ENCODE results near the gene P4HB.
"Not testable (repeated sequence)": the region's sequence is repeated elsewhere in the genome, so short reads cannot be mapped to it uniquely, and the experiment has no call there.

P4HB gene

DNA sequence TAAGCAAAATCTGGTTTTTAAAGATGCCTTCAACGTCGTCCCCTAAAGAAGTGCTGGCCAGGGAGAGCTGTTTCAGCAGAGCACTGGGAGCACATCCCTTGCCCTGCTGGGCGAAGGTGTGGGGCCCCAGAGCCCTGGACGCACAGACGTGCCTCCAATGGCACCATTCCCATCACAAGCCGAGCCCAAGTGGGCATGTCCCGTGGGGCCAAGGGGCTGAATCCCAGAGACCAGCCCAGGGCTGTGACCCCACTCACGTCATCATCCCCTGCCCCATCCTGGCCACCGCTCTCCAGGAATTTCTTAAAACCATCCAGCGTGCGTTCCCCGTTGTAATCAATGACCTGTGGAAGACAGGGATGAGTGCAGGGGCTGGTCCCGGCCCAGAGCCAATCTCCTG is 15.4 kb downstream of the P4HB start:
- DNase-seq: no peak

DNA sequence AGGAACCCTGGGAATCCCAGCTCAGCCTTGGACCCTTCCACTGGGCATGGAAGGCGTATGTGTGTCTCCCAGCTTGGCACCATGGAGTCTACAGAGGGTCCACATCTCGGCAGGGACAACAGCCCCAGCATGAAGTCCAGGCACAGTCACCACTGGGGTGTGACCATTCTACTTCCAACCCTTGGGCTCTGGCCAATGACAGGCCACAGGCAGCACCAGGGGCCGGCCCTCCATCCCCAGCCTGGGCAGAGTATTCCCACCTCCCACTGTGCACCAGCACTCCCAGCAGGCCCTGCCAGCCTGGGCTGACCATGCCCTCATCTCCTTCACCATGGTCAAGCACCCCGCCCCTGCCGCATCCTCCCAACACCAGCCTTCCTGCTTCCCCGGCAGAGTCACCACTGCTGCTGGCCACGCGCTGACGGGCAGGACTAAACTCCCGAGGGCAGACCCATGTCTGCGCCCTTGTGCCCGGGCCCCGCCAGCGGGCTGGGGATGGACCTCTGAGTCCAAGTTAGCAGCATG is 15.9 kb downstream of the P4HB start:
- DNase-seq: no peak

DNA sequence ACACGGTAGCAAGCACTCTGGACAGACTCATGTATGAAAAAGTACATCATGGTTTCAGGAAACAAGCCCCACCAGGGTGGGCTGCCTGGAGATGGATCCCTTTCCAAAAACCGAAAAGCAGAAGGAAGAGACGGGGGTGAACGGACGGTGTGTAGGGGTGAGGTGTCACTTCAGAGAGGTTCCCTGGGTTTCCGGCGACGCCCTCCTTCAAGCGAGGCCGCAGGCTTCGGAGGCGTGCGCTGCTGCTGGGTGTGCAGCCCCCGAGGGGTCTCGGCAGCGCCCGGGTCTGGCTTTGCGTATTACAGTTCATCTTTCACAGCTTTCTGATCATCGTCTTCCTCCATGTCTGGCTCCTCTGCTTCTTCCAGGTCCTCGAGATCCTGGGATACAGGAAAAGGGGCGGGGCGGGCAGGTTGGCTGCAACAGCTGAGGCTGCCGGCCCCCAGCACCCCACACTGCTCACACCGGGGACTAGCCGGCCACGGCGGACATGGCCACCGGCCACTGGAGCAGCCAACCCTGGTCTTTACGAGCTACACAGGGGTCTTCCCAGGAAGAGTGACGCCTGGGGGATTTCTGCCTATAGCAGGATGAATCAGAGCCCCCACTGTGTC is 16.5 kb downstream of the P4HB start:
- DNase-seq: no peak

DNA sequence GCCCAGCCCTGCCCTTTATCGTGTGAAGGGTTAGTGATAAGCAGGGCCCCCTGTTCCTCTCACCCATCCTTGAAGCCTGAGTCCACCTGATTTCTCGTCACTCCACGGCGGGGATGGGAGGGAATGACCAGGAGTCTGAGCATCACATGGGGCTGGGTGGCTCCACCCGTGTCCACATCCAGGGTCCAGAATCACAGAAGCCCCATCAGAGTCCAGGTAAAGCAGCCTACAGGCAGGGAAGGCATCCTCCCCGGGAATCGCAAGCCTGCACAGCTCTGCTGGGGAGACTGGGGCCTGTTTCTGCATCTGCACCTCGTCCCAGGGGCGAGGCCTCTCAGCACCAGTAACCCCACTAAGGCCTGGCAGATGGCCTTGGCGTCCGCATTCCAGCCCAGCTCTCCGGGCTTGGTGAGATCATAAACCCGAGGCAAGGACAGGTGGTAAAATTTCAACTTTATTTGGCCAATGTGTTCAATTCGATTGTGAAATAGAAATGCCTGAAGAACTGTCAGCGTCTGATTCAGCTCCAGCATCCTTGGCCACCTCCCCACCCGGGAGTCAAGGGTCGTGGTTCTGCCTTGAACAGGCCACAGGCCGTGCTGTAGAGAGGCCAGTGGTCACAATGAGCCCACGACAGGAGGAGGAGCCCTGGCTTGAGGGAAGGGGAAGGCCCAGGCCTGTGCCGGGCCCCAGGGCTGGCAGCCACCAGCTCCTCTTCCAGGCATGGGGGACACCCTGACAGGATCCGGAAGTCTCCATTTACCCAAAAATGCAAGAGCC is 17.4 kb downstream of the P4HB start:
- no peak for DNase-seq

DNA sequence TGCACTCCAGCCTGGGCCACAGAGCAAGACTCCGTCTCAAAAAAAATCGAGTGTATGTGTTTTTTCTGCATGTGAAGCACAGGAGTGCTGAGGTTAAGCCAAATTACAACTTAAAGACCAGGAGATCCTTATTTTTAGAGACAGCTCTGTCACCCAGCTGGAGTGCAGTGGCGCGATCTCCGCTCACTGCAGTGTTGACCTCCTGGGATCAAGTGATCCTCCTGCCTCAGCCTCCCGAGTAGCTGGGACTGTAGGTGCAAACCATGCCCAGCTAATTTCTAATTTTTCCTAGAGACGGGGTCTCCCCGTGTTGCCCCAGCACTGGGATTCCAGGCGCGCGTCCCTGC is 18.0 kb downstream of the P4HB start:
- no peak for DNase-seq

DNA sequence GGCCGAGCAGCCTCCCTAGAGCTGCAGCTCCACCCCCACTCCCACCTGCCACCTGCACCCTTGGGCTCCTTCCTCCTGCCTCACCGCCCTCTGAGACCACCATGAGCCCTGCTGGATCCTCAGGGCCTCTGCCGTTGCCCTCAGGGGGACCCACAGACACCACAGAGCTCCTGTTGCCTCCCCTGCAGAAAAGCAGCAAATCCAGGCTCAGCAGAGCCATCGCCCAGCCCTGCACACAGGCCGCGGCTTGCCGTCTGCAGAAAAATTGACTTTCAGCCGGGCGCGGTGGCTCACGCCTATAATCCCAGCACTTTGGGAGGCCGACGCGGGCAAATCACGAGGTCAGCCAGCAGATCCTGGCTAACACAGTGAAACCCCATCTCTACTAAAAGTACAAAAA is 18.5 kb downstream of the P4HB start:
- no peak for DNase-seq

DNA sequence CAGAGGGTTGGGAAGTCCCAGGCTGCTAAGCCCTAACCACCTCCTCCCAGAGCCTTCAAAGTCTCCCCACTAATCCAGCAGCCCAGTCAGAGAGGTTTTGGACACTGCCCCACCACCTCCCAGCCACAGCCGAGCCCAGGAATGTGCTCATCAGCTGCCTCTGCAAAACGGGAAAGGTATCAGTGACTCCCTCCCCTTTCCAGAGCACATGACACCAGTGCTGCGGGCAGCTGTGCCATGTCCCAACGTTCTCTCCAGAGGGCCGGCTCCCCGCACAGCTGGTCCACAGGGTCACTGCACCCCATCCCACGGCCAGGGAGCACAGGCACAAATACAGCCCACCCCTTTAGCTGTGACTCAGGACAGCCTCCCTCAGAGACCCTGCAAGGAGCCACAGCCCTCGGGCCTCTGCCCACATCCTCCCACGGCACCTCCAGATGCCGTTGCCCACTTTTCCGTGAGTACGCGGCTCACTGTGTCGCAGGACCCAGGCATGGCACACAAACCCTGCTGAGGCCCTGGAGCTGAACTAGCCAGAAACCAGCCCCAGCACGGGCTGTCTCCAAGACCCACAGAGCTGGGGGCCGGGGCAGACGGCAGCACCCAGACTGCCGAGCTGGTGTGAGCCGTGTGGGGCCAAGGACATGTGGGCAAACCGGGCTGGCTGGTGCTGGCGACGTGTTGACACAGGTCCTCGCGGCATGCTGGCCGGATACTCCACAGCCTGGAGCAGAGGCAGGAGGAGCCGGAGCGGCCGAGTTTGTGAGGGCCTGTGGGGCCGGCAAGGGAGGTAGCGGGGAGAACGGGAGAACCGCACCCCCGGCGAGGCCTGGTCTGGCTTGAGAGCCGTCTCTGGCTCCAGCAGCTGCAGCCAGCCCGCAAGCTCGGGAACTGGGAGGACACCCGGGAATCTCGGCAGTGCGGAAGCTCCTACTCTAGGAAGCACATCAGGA is 19.2 kb downstream of the P4HB start:
- DNase-seq: no peak

DNA sequence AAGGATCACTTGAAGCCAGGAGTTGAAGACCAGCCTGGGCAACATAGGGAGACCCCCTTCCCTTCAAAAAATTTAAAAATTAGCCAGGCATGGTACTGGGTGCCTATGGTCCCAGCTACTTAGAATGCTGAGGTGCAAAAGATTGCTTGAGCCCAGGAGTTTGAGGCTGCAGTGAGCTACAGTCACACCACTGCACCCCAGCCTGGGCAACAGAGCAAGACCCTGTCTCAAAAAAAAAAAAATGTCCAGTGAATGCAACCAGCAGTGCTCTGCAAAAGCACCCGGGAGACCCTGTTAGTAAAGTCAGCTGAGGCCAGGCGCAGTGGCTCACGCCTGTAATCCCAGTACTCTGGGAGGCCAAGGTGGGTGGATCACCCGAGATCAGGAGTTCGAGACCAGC is 20.3 kb downstream of the P4HB start:
- not testable (repeated sequence) for DNase-seq

DNA sequence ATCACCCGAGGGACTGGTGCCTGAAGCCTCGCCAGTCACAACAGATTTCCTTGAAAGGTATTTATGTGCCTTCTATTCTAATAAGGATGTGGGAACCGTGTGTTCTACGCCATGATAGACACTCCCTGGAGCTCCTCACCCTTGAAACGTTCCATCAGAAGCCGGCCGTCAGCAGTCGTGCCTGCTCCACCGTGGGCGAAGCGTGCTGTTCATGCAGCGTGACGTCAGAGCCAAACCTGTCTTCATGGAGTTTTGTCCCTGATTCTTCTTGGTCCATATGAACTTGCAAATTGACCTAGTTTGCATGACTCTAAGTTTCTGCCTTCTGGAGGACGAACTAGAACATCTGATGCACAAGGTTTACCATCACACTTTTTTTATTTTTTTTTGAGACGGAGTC is 21.0 kb downstream of the P4HB start:
- DNase-seq: no peak

DNA sequence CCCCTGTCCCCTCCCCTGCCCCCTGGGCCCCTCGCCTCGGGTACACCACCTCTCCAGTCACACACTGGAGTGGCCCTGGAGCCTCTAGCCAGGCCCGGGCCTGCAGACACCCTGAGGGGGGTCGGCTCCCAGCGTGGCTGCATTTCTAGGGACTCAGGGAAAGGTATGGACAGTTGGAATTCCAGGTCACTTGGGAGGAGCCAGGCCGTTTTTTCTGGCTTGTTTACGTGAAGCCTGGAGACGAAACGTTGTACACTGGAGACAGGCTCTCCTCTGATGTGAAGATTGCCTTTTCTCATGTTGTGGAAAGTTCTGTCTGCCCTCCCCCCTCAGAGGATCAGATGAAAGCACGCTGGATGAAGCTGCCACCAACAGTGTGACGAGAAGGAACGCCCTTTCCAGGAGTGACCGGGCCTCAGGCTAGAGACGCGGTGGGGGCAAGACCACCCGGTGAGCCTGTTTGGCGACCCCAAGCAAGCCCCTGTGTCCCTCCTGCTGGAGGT is 21.5 kb downstream of the P4HB start:
- DNase-seq: no peak

DNA sequence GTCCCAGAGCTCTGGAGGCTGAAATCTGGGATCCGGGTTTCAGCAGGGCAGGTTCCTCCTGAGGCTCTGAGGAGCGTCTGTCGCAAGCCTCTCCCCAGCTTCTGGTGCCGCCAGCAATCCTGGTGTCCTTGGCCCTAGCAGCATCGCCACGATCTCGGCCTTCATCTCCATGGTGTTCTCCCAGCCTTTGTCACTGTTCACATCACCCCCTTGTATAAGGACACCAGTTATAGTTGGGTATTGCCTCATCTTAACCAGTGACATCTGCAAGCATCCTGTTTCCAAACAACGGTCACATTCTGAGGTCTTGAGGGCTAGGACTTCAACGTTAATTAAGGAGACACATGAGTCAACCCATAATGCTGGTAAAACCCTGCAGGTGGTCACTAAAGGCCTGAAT is 22.7 kb downstream of the P4HB start:
- DNase-seq: no peak

DNA sequence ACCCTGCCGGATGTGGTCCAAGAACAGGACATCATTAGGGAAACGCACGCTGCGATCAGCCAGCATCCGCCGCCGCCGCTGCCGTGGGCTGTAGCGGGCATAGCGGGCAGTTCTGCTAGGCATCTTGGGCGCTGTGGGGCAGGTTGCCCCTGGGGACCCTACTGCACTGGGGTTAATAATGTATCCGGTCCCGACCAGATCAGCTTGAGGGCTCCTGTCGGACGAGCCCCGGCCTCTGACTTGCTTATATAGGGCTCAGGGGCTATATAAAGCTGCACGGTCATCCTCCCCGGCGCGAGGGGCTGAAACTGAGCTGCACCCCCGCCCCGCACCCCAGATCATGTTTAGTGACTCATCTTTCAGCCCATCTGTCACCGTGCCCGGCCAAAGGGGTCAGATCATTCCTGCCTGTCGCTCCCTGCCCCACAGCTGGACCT is 25.5 kb downstream of the P4HB start, which contains the start of gene PPP1R27:
PPP1R27 (minus strand) TSS at position 220 of the 437 bp plus-strand sequence; CDS start at position 123, 97 bp downstream.
- no peak for DNase-seq

DNA sequence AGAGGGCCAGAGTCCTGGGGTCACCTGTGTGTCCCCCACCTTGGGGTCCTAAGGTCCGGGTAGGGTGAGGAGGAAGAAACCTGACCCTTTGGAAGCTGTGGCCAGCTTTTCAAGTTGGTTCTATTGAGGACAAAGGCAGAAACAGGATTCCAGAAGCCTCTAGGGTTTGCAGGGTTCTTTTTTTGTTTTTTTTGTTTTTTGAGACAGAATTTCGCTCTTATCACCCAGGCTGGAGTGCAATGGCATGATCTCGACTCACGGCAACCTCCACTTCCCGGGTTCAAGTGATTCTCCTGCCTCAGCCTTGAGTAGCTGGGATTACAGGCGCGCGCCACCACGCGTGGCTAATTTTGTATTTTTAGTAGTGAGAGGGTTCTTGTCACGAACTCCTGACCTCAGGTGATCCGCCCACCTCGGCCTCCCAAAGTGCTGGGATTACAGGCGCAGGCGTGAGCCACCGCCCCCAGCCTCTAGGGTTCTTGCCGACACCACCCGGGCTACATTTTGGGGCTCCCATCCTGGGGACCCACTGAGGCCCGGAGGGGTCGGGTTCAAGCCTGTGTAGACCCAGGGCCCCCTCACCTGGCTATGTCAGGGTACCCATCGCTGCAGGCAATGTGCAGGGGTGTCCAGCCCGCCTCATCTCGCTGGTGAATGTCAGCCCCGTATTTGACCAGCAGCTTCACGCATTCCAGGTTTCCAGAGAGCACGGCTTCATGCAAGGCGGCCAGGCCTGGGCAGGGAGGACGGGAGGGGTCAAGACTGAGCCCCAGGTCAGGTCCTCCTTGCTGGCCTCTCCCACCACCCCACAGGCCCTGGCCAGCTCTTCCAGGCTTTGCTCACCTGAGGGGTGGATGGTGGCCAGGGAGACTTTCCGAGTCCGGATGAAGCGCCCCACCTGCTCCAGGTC is 26.2 kb downstream of the P4HB start:
- DNase-seq: no peak

DNA sequence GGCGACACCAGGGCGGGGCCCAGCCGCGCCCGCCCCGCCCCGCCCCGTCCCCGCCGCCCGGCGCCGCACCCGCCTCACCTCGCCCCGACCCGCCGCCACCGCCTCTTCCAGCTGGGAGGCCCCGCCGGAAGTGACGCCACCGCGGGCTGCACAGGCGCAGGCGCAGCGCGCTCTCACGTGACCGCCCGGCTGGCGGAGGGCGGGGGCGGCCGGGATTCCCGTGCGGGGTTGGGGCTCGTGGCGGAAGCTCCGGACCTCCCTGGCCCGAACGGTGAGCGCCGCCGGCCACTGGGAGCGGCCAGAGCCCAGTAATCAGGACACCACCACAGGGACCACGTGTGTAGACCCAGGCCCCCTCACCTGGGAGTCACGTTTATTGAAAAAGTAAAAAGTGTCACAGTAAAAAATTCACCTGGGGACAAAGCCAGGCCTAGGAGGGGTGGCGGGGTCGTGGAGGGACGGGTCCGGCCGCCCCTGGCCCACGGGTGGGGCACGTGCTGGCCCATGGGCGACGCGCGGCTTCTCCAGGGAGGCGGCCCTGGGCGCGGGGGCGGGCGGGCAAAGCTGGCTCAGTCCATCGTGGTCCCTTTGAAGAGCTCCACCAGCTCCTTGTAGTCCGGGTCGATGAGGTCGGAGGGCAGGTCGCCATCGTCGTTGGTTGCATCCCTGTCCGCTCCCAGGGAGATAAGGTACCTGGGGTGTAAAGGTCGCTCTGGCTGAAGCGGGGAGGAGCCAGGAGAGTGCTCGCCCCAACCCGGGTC is 27.0 kb downstream of the P4HB start, which contains the start of gene MCRIP1:
MCRIP1 (minus strand) TSS at position 132 of the 761 bp plus-strand sequence. CDS start 8,785 bp downstream, outside the sequence.
- DNase-seq: peak; percentile 76

DNA sequence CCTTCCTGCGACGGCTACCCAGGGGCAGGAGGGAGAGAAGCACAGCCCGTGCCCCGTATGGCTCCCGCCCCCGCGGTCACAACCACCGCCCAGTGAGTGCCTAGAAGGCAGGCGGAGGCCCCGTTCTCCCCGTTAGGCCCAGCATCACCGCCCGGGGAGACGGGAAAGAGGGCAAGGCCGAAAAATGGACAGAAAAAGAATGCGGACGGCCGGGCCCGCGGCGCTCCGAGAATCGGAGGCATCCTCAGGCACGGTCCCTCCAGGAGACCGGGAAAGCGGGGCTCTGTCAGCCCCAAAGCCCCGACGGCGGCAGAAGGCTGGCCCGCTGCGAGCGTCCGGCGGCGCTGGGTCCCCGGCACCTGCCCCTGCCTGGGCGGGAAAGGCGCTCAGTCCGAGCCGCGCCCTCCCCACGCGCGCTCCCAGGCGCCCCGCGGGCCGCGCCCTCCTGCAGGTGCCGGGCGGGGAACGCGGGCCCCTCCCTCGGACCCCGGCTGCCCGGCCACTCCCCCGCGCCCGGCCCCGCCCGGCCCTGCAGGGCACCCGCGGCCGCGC is 27.7 kb downstream of the P4HB start:
- DNase-seq: peak; percentile 76

DNA sequence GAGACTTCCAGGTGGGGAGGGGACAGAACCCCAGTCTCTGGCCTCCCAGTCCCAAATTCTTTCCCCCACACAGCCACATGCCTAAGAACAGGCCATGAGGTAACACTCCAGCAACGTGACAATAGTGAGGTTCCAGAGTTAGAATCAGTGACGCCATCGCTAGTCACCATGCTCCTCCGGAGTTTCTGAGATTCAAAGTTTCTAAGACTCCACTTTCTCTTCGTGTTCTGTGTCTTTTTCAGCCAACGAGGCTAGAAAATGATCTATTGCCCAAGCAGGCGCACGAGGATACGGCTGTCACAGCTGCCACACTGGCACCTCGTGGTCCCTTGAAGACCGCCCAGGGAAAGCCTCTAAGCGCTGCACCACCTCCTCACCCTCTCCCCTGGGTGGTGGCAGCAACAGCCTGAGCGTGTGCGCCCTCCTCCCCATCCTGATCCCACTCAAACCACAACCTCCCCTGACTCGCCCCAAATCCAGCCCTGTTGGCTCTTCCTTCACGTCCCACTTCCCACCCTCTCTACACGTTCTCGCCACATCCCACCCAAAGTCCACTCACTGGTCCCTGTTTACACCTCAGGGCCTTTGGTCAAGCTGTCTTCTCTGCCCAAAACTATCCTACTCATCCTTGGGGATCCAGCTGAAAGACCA is 28.3 kb downstream of the P4HB start:
- DNase-seq: no peak

DNA sequence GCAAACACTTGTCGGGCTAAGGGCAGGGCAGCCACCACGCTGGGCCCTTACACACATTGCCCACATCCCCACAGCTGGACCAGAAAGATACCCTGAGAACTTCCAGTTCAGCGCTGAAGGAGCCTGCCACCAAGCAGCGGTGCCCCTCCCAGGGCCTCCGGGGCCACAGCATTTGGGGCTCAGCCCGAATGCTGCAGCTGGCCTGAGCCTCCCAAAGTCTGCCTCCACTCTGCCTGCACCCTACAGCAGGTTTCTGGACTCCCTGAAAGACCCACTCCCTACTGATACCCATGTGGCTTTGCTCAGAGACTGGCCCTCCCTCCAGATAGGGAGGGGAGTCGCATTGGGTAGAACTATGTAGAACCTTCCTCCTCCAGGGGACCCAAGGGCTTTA is 28.8 kb downstream of the P4HB start:
- no peak for DNase-seq

DNA sequence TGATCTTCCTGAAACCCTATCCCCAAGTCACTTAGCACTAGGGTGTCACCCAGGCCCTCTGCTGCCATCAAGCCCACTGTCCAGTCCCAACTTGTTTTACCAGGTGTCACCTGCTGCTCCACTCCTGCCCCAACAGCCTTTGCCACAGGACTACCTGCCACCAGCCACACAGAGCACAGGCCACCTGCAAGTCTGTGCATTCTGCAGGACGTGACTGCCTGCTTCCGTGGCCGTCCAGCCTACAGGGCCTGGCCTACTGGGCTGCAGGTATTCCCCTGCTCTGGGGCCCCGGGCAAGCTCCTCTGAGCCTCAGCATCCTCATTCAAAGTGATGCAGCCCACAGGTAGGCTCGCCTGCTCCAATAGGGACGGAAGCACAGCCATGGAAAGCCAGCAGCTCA is 30.5 kb downstream of the P4HB start:
- DNase-seq: no peak

DNA sequence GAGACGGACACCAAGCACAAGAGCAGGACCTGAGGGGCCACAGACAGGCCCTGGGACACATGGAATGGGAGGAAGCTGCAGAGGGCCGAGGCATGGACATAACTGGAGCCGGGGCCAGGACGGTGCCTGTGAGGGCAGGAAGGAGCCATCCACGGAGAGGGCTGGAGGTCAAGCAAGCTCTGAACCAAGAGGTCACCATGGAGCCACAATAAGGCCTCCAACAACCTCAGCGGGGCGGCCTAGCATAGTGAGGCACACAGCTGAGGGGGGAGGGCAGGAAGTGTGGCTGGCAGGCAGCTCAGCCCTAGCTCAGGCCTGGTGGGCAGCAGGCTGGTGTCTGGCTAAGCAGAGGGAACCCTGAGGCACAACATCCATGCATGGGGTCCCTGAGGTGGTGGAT is 31.7 kb downstream of the P4HB start:
- no peak for DNase-seq

DNA sequence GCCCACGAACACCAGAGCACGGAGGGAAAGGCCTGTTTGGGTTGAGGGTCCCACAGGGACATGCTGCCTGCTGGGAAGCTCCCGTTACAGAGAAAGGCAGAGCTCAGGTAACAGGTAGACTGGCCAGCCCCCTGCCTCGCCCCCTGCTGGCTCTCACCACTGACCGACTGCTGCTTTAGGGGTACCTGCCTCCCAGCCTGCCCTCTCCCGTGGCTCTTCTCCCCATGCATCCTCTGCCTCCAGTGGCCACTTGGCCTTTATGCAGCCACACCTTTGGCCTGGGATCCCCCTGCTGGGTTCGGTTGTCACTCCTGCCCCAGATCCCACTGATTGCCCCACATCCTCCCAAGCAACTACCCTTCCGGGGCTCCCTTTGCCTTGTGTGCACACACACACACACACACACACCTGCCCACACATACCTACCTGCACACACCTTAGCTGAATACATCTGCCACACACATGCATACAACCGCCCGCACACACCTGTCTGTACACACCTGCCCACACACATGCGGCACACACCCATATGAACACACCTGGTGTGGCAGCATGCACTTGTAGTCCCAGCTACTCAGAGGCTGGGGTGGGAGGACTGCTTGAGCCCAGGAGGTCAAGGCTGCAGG is 34.4 kb downstream of the P4HB start:
- no peak for DNase-seq

All from NCI-H748 treated with DMSO at 0.1 percent for 48 hours (cell line).